ENCODE results near the gene PIM1.

- TF ChIP-seq POLR2A (IDR thresholded peaks at IDR 0.05), result no peak
- TF ChIP-seq CTCF (IDR thresholded peaks at IDR 0.05), result no peak
Observed at GRCh38 chr6:37202788-37203491, 33.0 kb downstream of the PIM1 start.

Measured in prostate gland (tissue), 2 donors.